ENCODE results near the gene PHOSPHO1.
A peak's percentile ranks its signal among the peaks of the same experiment; 100 is the strongest.
"Not testable (repeated sequence)": the region's sequence is repeated elsewhere in the genome, so short reads cannot be mapped to it uniquely, and the experiment has no call there.

Gene PHOSPHO1

DNA sequence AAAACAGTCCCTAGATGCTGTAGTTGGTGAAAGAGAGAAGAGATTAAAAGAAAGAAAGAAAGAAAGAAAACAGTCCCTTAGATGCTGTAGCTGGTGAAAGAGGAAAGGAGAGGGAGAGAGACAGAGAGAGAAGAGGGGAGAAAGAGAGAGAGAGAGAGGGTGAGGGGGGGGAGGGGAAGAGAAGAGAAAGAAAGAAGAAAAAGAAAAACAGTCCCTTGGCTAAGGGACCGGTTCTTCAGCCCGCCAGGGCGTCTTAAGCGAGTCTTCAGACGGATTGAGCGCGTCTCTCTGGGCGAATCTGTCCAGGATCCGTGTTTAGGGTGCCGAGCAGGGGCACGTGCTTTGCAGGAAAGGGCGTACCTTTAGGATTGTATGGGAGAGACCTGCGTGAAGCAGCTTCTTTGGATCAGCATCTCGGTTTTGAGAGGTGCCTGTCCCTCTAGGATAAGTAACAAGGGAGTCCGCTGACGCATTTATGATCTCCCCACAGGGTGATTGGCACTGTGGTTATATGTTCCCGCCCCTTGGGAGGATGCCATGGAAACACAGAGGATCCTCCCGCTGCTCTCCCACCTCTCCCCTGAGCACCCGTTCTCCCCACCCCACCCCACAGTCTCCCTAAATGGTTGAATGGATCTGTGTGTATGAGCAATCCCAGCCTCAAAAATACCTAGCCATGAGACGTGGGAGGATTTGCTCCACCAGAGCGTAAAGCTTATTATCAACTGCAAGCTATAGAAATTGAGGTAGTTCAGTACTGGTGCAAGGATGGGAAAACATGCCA is 36.9 kb downstream of the PHOSPHO1 start:
- peak in 52 of 58 donors; percentile 6 to 83 (median 57) for DNase-seq

- DNase-seq = peak; percentile 63 to 99 (median 92)
These were observed 38.5 kb downstream of the PHOSPHO1 start for GRCh38 chr17:49191917-49192741.

GRCh38 chr17:49191409-49191916 is 39.1 kb downstream of the PHOSPHO1 start:
- DNase-seq = no peak

GRCh38 chr17:49190932-49191331 is 39.7 kb downstream of the PHOSPHO1 start:
- no peak for DNase-seq

DNA sequence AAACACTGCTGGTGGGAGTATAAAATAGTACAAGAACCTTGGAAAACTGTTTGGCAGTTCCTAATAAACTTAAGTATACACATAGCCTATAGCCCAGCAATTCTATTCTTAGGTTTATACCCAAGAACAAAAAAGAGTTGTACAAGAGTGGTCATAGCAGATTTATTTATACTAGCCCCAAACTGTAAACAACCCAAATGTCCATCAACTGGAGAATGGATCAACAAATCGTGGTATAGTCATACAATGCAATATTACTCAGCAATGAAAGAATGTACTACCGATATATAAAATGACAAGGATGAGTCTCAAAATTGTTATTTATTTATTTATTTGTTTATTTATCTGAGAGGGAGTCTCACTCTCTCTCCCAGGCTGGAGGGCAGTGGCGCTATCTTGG is 43.3 kb downstream of the PHOSPHO1 start:
- no peak for DNase-seq

GRCh38 chr17:49185381-49185780 is 45.2 kb downstream of the PHOSPHO1 start:
- not testable (repeated sequence) for DNase-seq

GRCh38 chr17:49184522-49184921 is 46.1 kb downstream of the PHOSPHO1 start:
- not testable (repeated sequence) for DNase-seq

GRCh38 chr17:49183801-49184200 is 46.8 kb downstream of the PHOSPHO1 start:
- DNase-seq = no peak

- DNase-seq = no peak
These were observed 47.2 kb downstream of the PHOSPHO1 start for GRCh38 chr17:49183341-49183740.

GRCh38 chr17:49180998-49181635 is 49.5 kb downstream of the PHOSPHO1 start:
- DNase-seq = no peak

GRCh38 chr17:49180303-49180702 is 50.3 kb downstream of the PHOSPHO1 start:
- peak in 31 of 58 donors; percentile 2 to 62 (median 16) for DNase-seq

- DNase-seq = not testable (repeated sequence)
These were observed 54.6 kb downstream of the PHOSPHO1 start for GRCh38 chr17:49175978-49176377.
